ENCODE data around the gene PTPN7.

PTPN7 gene

GRCh38 chr1:202202500-202203168 lies 42.2 kb upstream of the PTPN7 start:
- DNase-seq (ENCODE audit: low read depth) = no peak
- TF ChIP-seq CTCF (IDR thresholded peaks at IDR 0.05; ENCODE audit: insufficient read depth, low read depth, low read length, missing control alignments) = no peak
- no peak overlapping the region for H3K4me3 ChIP-seq (ENCODE audit: low read length)

- TF ChIP-seq CTCF (IDR thresholded peaks at IDR 0.05; ENCODE audit: insufficient read depth, low read depth, low read length, missing control alignments) = no peak
- no peak overlapping the region for H3K4me3 ChIP-seq (ENCODE audit: low read length)
- DNase-seq (ENCODE audit: low read depth) = no peak
Observed at GRCh38 chr1:202201971-202202370, 41.6 kb upstream of the PTPN7 start.

- TF ChIP-seq CTCF (IDR thresholded peaks at IDR 0.05; ENCODE audit: insufficient read depth, low read depth, low read length, missing control alignments) = no peak
- no peak for DNase-seq (ENCODE audit: low read depth)
- H3K4me3 ChIP-seq (ENCODE audit: low read length) = no peak overlapping the region
Observed at GRCh38 chr1:202201266-202201665, 40.9 kb upstream of the PTPN7 start.

- no peak for TF ChIP-seq CTCF (IDR thresholded peaks at IDR 0.05; ENCODE audit: insufficient read depth, low read depth, low read length, missing control alignments)
- DNase-seq (ENCODE audit: low read depth) = no peak
- H3K4me3 ChIP-seq (ENCODE audit: low read length) = no peak overlapping the region
Observed at GRCh38 chr1:202200669-202201068, 40.3 kb upstream of the PTPN7 start.

GRCh38 chr1:202200112-202200548 lies 39.7 kb upstream of the PTPN7 start:
- peak; percentile 66 for DNase-seq (ENCODE audit: low read depth)
- TF ChIP-seq CTCF (IDR thresholded peaks at IDR 0.05; ENCODE audit: insufficient read depth, low read depth, low read length, missing control alignments) = no peak
- H3K4me3 ChIP-seq (ENCODE audit: low read length) = no peak overlapping the region

- DNase-seq (ENCODE audit: low read depth) = no peak
- TF ChIP-seq CTCF (IDR thresholded peaks at IDR 0.05; ENCODE audit: insufficient read depth, low read depth, low read length, missing control alignments) = no peak
- H3K4me3 ChIP-seq (ENCODE audit: low read length) = no peak overlapping the region
Observed at GRCh38 chr1:202199040-202199889, 38.9 kb upstream of the PTPN7 start.

Measured in epithelial cell of esophagus (primary cell).